ENCODE measurements around the gene ADRA2C. TPM values are rescaled to one million over a fixed set of nuclear protein-coding genes. Genes with fewer than 3 reads are reported as not detected.

The ADRA2C gene
- total RNA-seq, 1 experiment from 2014 or later = 28.1 TPM

DNA sequence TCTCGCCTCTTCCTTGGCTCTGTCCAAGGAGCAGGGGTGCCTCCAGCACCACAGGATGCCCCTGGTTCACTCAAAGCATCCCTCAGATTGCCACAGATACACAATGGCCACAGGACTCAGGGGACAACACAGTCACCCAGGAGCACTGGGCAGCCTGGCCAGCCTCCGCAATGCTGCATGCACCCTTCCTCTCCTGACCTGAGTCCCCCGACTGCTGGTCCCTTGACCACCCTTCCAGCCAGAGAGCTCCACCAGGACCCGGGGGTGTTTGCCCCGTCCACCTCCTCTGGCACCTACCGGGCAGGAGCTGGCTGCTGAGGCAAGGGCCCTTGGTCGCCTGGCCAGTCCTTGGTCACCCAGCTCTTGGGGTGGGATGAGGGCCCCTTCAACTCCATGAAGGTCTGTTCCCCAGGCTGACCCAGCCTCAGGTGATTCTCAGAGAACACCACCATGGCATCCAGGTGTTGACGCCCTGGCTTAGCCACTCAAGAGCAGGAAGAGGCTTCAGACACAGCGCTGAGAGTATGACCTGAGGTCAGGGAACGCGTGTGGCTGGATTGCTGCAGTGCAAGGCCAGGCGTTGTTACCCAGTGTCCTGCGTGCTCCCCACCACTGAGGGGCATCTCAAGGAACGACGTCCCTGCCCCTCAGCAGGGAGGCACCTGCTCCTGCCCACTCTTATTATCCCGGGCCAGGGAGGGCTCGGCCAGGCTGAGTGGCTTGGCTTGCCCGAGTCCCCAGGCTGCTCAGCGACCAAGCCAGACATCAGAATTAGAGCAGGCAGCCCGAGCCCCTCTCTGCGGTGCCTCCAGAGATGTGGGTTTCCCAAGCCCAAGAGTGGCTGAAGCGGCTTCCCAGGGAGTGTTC is 10.2 kb downstream of the ADRA2C start:
- no peaks in the 10 kb centered on the region for H3K36me3 ChIP-seq (ENCODE audit: control insufficient read depth in 1 of 2, insufficient read depth in 2 of 2, low read length in 2 of 2)
- no peaks in the 10 kb centered on the region for H4K20me1 ChIP-seq (ENCODE audit: insufficient read depth)
- no TSS peak for BruUV-seq (replicated peaks)
- H3K4me2 ChIP-seq (ENCODE audit: low read length) = no peak overlapping the region
- ChIA-PET CTCF (no interaction called here), RAD21 (ENCODE audit: low non-redundant PET in 1 of 2, low total read pairs in 2 of 2, uncharacterized antibody in 2 of 2, unreplicated experiment in 2 of 2) (no interaction called here), POLR2A (no interaction called here)
- ATAC-seq (no peak), DNase-seq (ENCODE audit: low read depth, low spot score) (no peak)
- H3K9ac ChIP-seq (ENCODE audit: low read length) = no peak overlapping the region
- H3K4me3 ChIP-seq (replicated peaks in 1 of 2; ENCODE audit: low read depth in 1 of 2, low read length in 2 of 2) = no peak overlapping the region
- H2AFZ ChIP-seq (ENCODE audit: low read depth, low read length, poor library complexity, severe bottlenecking) = no peak overlapping the region
- H3K79me2 ChIP-seq (ENCODE audit: insufficient read depth, low read length) = no peaks in the 10 kb centered on the region
- no peaks in the 10 kb centered on the region for H3K9me3 ChIP-seq (ENCODE audit: control insufficient read depth in 1 of 2, insufficient read depth in 1 of 2, low read depth in 1 of 2, low read length in 2 of 2)
- TF ChIP-seq ZFX (IDR thresholded peaks at IDR 0.05) (no peak), POLR2AphosphoS5 (IDR thresholded peaks at IDR 0.05; ENCODE audit: low read depth, low read length) (no peak), EGR1 (IDR thresholded peaks at IDR 0.05; ENCODE audit: low read depth) (no peak), SRF (IDR thresholded peaks at IDR 0.05; ENCODE audit: low read depth) (no peak), YY1 (IDR thresholded peaks at IDR 0.05; ENCODE audit: extremely low read depth, insufficient replicate concordance, low read depth, low read length) (no peak), EZH2phosphoT487 (IDR thresholded peaks at IDR 0.05; ENCODE audit: borderline replicate concordance) (no peak), ELF1 (IDR thresholded peaks at IDR 0.05; ENCODE audit: borderline replicate concordance, low read depth) (no peak), RAD21 (IDR thresholded peaks at IDR 0.05; ENCODE audit: low read depth) (no peak)
- TF ChIP-seq, protein P1, sequence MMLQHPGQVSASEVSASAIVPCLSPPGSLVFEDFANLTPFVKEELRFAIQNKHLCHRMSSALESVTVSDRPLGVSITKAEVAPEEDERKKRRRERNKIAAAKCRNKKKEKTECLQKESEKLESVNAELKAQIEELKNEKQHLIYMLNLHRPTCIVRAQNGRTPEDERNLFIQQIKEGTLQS (IDR thresholded peaks at IDR 0.05) = no peak
- TF ChIP-seq, protein P2, sequence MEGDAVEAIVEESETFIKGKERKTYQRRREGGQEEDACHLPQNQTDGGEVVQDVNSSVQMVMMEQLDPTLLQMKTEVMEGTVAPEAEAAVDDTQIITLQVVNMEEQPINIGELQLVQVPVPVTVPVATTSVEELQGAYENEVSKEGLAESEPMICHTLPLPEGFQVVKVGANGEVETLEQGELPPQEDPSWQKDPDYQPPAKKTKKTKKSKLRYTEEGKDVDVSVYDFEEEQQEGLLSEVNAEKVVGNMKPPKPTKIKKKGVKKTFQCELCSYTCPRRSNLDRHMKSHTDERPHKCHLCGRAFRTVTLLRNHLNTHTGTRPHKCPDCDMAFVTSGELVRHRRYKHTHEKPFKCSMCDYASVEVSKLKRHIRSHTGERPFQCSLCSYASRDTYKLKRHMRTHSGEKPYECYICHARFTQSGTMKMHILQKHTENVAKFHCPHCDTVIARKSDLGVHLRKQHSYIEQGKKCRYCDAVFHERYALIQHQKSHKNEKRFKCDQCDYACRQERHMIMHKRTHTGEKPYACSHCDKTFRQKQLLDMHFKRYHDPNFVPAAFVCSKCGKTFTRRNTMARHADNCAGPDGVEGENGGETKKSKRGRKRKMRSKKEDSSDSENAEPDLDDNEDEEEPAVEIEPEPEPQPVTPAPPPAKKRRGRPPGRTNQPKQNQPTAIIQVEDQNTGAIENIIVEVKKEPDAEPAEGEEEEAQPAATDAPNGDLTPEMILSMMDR (IDR thresholded peaks at IDR 0.05 in 2 of 3, conservative IDR thresholded peaks at IDR 0.05 in 1 of 3; ENCODE audit: borderline replicate concordance in 1 of 3, insufficient read depth in 1 of 3, low read depth in 2 of 3, low read length in 2 of 3) = no peak
- H3K27me3 ChIP-seq (ENCODE audit: insufficient read depth, low read length) = no peaks in the 10 kb centered on the region
- intact Hi-C loops (cut with micrococcal nuclease) = no loop called here
- H3K4me1 ChIP-seq (ENCODE audit: control insufficient read depth in 1 of 2, insufficient read depth in 2 of 2, low read length in 2 of 2) = peaks cover 15% of the 10 kb centered on the region in 2 experiments
- H3K27ac ChIP-seq (ENCODE audit: low read depth, low read length) = no peak overlapping the region
- no peaks in the 10 kb centered on the region for H3K9me2 ChIP-seq (ENCODE audit: insufficient read depth)

Measured in HCT116 (cell line).